ENCODE data around the gene TAS1R1.

DNA sequence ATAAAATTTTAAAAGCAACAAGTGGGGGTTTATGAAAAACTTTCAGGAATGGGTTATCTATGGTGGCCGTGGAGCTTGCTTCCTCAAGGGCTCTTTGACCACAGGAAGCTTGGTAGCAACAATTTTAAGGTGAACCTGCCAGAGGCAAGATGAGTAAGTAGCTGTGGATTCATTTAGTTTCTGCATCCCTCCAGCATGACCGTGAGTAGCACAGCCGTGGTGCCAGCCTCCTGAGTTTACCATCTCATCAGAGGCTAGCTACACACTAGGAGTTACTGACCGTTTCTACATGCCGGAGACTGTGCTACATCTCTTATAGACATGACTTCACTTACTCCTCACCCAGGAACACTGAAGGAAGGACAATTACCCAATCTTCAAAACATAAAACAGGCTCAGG lies 33.6 kb upstream of the TAS1R1 start:
- no peak for TF ChIP-seq KDM1A (IDR thresholded peaks at IDR 0.05; ENCODE audit: borderline replicate concordance)
- no peak for TF ChIP-seq EP300 (IDR thresholded peaks at IDR 0.05; ENCODE audit: borderline replicate concordance in 1 of 2, control insufficient read depth in 1 of 2, low read depth in 2 of 2, low read length in 2 of 2)
- TF ChIP-seq CTCF (IDR thresholded peaks at IDR 0.05 in 2 of 3, conservative IDR thresholded peaks at IDR 0.05 in 1 of 3; ENCODE audit: control insufficient read depth in 2 of 3, extremely low read depth in 1 of 3, insufficient read depth in 1 of 3, low read depth in 3 of 3, low read length in 3 of 3), result no peak
- no peak for TF ChIP-seq SIN3A (IDR thresholded peaks at IDR 0.05; ENCODE audit: low read depth, low read length)
- no peak for TF ChIP-seq PML (IDR thresholded peaks at IDR 0.05; ENCODE audit: low read length)
- no peak for TF ChIP-seq NFXL1 (IDR thresholded peaks at IDR 0.05; ENCODE audit: borderline replicate concordance)
- no peak for TF ChIP-seq TAF1 (IDR thresholded peaks at IDR 0.05; ENCODE audit: borderline replicate concordance, low read depth, low read length)

Data from GM12878 (cell line).